NCI-H2227 (cell line): Measurements from ENCODE around the gene POLR1G.
"Not testable (repeated sequence)": the region's sequence is repeated elsewhere in the genome, so short reads cannot be mapped to it uniquely, and the experiment has no call there.

Experiments
- DNase-seq: peaks from one replicate; lab custom pipeline; 2025; ENCODE audit not compliant: unreplicated experiment; lab: John Stamatoyannopoulos, UW

Gene POLR1G

GRCh38 chr19:45395821-45396617 lies 10.4 kb upstream of the POLR1G start:
- DNase-seq, result no peak

- DNase-seq, result no peak
Observed at GRCh38 chr19:45400192-45400591, 6.3 kb upstream of the POLR1G start.

DNA sequence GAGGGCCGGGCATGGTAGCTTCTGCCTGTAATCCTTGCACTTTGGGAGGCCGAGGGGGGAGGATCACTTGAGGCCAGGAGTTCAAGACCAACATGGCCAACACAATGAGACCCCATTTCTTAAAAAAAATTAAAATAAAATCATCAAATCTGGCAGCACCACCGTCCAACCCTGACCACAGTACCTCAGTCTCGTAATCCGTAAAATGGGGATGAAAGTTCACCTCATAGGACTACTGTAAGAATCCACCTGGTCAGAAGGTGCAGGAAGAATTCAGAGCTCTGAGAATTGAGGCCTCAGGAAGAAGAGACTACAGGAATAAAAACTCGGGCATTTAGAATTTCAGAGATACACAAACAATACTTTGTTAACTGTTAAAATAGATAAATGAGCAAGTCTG lies 4.6 kb upstream of the POLR1G start:
- no peak for DNase-seq

DNA sequence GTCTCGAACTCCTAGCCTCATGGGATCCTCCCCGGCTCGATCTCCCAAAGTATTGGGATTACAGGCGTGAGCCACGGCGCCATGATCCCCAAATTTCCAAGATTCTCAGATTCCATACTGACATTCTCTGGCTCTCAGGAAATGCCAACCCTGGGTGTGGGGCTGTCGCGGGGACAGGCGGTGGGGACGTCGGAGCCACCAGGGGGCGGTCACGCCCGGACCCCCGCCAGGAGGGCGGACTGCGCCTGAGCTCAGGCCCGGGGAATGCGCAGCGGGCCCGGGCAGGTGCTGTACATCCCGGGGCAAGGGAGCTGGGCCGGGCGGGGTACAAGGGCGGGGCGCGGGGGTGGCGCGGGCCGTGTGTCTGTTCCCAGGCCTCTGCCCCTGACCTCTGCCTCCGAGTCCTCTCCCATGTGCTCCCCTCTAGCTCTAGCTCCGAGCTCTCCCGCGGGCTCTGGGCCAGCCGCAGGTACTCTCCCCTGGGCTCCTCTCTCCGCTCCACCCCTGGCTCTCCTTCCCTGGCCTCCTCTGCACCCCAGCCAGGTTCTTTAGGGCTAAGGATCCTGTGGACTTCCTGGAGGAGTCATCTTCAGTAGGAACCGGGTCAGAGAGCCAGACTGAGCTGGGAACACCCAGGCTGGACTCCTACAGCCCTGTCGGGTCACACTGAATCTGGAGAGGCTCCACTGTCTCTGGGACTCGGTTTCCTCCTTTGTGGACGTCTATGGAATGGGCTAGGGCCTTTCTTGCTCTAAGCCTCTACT lies 4.0 kb upstream of the POLR1G start:
- no peak for DNase-seq

GRCh38 chr19:45403272-45403671 lies 3.2 kb upstream of the POLR1G start:
- DNase-seq, result no peak

DNA sequence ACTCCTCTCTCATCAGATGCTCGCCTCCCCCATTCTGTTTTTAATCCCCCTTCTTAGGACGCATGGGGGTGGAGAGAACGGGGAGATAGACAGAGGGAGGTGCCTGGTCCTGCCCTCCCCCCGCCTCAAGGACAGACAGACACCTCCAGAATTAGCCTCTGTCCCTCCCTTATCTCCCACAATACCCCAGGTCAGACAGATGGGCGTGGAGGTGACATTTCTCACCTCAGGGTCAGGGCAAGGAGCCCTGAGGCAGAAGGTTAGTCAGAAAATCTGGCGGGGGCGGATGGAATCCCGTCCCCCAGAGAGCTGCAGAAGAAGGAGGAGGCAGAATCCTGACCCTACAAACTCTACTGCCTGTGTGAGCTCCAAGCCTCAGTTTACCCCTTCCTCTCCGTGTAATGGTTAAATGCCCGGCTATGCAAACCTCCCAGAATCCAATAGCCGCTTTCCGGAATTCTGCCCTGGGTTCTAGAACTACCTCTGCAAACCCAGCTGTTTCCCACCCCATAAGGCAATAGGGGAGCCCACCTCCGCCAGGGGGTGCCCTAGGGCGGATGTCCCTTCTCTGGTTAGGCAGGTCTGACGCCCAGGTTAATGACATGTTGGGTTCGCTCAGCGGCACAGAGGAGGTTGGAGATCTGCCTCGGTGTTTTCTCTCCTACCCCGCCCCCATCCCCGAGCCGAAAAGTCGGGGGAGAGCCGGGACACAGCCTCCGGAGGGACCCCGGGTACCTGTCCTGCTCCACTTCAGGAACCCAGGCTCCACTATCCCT lies 2.5 kb upstream of the POLR1G start:
- peak; percentile 58 for DNase-seq

DNA sequence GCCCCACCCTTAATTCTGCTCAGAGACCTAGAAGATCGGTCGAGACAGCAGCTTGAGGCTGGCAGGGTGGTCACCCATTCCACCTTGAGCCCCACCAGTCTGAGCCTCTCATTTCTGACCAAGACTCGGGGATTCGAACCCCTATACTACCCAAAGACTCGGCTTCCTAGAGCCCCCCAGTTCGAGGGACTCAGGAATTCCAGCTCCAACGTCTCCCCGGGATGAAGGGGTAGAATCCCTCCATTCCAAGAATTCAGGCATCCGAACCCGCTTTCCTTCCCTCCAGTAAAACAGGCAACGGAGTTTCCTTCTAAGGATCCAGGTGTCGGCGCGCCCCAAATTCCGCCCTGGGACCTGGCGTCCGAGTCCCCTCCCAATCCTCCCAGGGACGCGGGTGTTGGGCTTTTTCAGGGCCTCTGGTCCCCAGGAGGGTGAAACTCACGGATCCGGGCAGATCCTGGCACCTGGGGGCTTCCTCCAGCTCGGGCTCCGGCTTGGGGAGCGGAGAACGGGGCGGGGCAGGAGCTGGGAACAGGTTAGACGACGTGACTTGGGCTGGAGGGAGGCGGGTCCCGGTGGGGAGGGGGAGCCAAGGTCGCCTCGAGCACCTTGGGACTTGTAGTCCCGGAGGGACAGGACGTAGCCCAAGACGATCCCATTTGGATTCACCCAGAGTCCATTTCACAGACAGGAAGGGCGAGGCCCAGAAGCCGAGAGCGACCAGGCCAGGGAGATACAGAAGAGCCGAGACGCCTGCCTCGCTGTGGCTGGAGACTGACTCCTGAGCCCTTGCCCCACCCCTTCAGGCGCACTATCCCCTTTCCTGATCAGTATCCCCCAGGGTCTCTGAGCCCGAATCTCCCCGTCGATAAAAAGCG lies 1.6 kb upstream of the POLR1G start, which contains the start of gene PPP1R13L:
PPP1R13L (minus strand) TSS at position 513 of the 878 bp plus-strand sequence. CDS start 6,751 bp downstream, outside the sequence.
- DNase-seq, result peak; percentile 81

- DNase-seq, result peak; percentile 84
Observed at GRCh38 chr19:45405435-45406225, 814 bp upstream of the POLR1G start.

DNA sequence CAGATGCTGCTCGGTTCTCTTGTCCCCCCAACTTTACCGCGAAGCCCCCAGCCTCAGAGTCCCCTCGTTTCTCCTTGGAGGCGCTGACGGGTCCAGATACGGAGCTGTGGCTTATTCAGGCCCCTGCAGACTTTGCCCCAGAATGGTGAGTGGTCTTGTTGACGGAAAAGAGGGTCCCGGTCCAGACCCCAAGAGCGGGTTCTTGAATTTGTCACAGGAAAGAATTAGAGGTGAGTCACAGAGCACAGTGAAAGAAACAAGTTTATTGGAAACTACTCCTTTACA lies 589 bp downstream of the POLR1G start:
- no peak for DNase-seq

DNA sequence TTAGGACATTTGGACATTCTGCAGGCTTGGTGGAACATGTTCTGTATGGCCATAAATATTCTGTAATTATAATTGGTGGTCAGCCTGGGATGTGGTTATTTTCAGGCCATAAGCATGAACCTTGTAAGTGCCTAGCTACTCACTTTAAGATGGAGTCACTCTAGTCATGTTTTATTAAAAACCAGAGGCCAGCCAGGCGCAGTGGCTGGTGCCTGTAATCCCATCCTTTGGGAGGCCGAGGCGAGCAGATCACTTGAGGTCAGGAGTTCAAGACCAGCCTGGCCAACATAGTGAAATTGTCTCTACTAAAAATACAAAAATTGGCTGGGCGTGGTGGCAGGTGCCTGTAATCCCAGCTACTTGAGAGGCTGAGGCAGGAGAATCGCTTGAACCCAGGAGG lies 1.1 kb downstream of the POLR1G start:
- DNase-seq, result not testable (repeated sequence)

DNA sequence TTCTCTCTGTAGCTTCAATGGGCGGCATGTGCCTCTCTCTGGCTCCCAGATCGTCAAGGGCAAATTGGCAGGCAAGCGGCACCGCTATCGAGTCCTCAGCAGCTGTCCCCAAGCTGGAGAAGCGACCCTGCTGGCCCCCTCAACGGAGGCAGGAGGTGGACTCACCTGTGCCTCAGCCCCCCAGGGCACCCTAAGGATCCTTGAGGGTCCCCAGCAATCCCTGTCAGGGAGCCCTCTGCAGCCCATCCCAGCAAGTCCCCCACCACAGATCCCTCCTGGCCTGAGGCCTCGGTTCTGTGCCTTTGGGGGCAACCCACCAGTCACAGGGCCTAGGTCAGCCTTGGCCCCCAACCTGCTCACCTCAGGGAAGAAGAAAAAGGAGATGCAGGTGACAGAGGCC lies 1.7 kb downstream of the POLR1G start:
- no peak for DNase-seq

GRCh38 chr19:45408830-45409556 lies 2.5 kb downstream of the POLR1G start:
- no peak for DNase-seq

GRCh38 chr19:45409557-45409920 lies 3.1 kb downstream of the POLR1G start:
- no peak for DNase-seq

DNA sequence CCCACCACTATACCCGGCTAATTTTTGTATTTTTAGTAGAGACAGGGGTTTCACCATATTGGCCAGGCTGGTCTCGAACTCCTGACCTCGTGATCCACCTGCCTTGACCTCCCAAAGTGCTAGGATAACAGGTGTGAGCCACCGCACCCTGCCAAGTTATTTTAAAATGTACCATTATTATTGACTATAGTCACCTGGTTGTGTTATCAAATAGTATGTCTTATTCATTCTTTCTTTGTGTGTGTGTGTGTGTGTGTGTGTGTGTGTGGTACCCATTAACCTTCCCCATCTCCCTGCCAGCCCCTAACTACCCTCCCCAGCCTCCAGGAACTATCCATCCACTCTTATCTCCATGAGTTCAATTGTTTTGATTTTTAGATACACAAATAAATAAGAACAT lies 3.9 kb downstream of the POLR1G start:
- DNase-seq, result not testable (repeated sequence)

DNA sequence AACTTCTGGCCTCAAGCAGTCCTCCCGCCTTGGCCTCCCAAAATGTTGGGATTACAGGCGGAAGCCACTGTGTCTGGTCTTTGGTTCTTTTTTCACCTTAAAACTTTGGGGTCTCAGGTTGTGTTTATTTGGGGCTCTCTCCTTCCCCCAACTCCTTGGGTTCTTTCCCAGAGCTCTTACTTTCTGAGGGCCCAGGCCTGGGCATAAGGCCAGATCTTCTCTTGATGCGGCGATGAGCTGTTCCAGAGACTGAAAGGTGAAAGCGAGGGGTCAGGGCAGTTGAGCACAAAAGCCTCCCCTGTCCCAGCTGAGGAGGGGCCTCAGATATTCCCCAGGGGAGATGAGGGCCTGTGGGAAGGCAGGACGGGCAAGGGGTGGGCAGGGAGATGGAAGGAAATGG lies 7.1 kb downstream of the POLR1G start:
- no peak for DNase-seq

DNA sequence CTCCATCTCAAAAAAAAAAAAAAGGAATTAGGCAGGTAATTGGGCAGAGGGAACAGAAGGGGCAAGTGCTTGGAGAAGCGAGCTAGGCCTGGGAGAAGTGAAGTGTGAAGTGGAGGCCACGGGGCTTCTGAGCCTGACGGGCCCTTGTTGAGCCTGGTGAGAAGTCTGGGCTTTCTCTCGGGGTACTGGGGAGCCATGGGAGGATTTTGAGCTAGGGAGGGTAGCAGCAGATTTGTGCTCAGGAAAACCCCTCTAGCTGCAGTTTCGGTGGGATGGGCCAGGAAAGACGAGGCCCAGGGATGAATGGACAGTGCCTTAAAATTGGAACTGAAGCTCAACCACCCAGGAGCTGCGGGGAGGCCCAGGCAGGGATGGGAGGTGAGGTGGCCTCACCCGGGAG lies 8.0 kb downstream of the POLR1G start:
- no peak for DNase-seq

- no peak for DNase-seq
Observed at GRCh38 chr19:45417151-45417550, 10.7 kb downstream of the POLR1G start.

- DNase-seq, result no peak
Observed at GRCh38 chr19:45418802-45419201, 12.4 kb downstream of the POLR1G start.

DNA sequence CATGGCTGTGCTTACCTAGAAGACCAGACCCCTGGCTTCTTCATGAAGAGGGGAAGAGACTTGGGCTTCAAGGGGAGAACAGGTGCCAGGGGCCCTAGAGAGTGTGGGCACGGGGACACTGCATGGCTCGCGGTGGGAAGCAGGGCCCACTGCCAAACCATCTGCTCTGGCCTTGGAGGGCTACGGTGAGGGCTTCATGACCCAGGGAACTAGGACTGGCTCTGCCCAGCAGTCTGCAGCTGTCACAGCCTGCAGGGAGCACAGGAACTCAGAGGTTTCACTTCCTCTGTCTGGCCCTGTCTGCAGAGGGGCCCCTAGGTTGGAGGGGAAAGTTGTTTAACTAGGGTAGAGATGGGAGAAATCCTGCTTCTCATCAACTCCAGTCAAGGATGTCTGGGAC lies 13.0 kb downstream of the POLR1G start:
- DNase-seq, result no peak
